NCI-H146 treated with DMSO at 0.1 percent for 48 hours (cell line): Measurements from ENCODE around the gene GTPBP10.
A peak's percentile ranks its signal among the peaks of the same experiment; 100 is the strongest.

Experiments
- DNase-seq: peaks from one replicate; lab custom pipeline; 2025; ENCODE audit not compliant: unreplicated experiment; lab: John Stamatoyannopoulos, UW

Gene GTPBP10

GRCh38 chr7:90351987-90352386 is 5.5 kb downstream of the GTPBP10 start:
- no peak for DNase-seq

GRCh38 chr7:90383422-90383821 is 36.9 kb downstream of the GTPBP10 start:
- no peak for DNase-seq

DNA sequence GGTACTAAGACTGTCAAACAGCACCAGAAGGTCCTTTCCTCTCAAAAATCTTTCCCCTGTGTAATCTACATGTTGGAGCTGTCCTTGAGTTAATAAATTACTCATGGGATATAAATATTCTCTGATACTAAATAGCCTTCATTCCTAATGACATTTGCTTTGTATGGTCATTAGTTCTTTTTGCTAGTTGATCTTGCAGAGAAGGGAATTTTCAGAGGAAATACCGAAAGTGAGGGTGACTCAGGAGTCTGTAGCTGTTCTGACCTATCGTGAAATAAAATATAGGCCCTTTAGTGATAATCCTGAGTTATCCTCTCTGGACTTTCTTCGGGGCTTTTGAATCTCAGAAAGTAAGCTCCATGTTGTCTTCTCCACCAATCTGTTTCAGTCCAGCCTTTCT is 37.3 kb downstream of the GTPBP10 start:
- no peak for DNase-seq

- DNase-seq: no peak
Measured at GRCh38 chr7:90384433-90384832, 37.9 kb downstream of the GTPBP10 start.

- no peak for DNase-seq
Measured at GRCh38 chr7:90387470-90388240, 41.1 kb downstream of the GTPBP10 start.

DNA sequence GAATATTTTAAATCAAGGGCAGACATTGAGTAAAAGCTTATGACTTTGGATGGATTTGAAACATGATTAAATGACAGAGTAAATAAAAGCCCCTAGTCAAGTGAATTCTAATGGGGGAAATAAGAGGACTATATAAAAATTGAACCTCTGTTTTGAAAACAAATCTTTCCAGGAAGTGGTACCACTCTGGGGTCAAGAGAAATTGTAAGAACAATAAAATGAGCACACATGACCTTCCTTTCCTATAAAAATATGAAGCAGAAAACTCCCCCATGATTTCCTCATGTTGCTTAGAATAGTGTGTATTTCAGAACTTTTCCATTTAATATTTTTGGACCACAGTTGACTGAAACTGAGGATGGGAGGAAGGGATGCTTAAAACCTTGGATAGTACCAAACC is 44.4 kb downstream of the GTPBP10 start:
- DNase-seq: no peak

DNA sequence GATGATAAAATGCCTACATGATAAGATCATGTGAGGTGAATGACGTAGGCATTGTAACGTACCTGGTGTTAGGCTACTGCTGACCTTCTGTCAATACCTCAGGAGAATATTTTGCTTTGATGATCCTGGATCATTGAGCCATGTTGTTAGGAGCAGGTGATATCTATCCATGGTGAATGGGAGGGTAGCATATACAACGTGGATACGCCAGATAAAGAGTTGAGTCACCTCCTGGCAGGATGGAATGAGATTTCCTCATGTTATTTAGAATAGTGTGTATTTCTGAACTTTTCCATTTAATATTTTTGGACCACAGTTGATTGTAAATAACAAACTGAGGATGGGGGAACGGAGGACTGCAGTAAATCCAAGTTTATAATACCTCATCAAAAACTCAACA is 45.0 kb downstream of the GTPBP10 start:
- no peak for DNase-seq

DNA sequence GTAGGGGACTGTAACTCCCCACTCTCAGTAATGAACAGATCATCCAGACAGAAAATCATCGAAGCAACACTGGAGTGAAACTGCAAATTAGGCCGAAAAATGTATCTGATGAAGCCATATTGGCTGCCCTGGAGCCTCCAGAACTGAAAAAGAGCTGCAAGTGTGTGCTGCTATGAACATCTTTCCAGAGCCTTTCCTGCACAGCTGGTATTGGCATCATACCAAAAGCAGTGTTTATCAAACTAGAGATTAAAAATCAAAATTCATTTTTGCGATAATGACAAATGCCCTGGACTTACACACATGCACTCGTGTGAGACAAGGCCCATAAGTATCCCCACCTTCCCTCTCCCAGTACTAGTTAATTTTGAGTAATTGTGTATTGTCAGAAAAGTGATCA is 49.9 kb downstream of the GTPBP10 start:
- DNase-seq: no peak

GRCh38 chr7:90401989-90402388 is 55.5 kb downstream of the GTPBP10 start:
- peak; percentile 31 for DNase-seq

DNA sequence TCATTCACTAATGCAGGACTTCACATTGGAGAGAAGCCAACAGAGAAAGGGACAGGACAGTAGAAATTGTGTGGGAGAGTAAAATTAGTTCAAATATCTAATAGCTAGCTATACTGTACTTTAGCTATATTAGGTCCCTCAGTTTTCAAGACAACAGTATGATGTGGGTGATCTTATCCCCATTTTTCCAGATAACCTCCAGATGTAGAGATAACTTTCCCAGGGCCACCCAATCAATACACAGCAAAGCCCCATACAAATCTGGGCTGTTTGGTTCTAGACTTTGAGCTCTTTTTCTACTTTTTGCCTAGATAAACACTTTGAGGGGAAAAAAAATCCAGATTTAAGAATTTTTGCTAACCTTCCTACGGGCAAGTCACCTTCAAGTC is 56.3 kb downstream of the GTPBP10 start:
- no peak for DNase-seq

DNA sequence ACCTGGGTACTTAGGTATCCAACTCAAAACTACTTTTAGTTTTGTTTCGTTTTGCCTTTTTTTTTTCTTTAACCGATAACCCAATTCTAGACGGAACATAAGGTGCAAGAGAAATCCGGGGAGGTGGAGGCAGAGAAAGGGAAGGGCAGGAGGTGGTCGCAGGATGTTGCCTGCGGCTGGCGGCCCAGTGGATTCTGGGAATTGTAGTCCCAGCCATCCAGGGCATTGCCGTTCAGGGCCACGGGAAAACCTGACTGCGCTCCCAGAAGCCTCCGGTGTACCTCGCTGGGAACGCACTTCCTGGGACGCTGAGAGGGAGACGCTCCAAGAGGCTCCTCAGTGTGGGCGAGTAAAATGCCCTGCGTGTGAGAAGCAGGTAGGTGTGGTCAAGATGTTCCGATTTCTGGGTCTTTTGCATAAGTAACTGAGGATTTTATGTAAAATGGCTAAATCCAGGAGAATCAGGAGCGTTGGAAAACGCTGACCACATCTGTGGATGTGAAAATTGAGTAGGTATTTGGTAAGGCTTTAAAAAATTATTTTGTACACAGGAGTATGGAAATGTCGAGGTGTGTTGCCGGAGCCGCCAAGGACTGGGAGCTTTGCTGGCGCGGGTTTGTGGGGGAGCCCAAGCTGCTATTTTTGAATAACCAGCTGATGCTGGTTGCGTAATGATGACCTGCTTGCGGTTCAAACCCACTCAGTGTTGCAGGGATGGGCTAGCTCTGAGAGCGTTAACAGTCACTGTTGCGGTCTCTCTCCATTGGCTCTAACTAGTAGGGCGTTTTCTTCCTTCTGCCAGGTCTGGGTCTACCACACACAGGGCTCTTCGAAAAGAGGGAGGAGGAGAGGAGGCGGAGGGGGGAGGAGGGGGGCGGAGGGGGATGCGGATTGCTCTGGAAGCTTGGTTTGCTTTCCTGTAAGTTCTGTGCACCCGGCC is 56.9 kb downstream of the GTPBP10 start, which contains the start of gene CLDN12:
Gene CLDN12 (plus strand): TSS at position 288 of the 940 bp plus-strand sequence. CDS start 9,216 bp downstream, outside the sequence.
- DNase-seq: peak; percentile 83

DNA sequence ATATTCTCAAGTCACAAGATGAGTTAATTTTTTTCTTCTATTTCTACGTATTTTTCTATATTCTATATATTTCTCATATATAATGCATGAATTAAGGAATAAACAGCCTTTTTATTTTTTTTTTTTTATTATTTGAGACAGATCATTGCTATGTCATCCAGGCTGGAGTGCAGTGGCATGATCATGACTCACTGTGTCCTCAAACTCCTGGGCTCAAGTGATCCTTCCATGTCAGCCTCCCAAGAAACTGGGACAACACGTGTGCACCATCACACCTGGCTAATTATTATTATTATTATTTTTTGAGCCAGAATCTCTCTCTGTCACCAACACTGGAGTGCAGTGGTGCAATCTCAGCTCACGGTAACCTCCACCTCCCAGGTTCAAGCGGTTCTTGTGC is 58.3 kb downstream of the GTPBP10 start:
- DNase-seq: no peak

DNA sequence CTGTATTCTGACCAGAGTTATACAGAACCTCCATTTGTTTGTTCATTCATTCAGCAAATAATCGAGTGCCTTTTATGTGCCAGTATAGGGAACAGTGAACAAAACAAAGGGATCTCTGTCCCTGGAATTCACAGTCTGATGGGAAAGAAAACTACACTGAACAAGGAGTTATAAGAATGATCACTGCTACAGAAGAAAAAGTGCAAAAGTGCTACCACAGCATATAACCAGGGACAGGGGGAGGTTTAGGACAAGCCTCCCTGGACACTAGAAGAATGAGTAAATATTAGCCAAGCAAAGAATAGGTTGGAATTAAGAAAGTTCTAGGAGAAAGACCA is 60.9 kb downstream of the GTPBP10 start:
- DNase-seq: no peak

- no peak for DNase-seq
Measured at GRCh38 chr7:90408142-90408541, 61.6 kb downstream of the GTPBP10 start.

- DNase-seq: no peak
Measured at GRCh38 chr7:90409667-90410066, 63.2 kb downstream of the GTPBP10 start.

DNA sequence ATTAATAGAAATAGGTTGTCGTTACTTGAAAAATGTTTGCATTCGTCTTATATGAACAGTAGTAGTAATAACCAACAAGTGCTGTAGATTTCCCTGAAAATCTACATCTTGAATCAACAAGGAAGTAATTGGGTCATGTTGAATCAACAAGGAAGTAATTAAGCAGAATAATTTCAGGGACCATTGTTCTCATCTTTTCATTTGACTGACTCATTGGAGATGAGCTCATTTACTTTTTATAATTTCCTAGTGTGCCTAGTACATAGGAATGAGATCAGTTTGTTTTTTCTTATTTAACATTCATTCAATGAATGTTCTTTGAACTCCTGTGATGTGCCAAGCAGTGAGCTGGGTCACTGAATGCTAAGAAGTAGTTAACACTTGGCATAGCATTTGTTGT is 65.0 kb downstream of the GTPBP10 start:
- DNase-seq: peak; percentile 9

DNA sequence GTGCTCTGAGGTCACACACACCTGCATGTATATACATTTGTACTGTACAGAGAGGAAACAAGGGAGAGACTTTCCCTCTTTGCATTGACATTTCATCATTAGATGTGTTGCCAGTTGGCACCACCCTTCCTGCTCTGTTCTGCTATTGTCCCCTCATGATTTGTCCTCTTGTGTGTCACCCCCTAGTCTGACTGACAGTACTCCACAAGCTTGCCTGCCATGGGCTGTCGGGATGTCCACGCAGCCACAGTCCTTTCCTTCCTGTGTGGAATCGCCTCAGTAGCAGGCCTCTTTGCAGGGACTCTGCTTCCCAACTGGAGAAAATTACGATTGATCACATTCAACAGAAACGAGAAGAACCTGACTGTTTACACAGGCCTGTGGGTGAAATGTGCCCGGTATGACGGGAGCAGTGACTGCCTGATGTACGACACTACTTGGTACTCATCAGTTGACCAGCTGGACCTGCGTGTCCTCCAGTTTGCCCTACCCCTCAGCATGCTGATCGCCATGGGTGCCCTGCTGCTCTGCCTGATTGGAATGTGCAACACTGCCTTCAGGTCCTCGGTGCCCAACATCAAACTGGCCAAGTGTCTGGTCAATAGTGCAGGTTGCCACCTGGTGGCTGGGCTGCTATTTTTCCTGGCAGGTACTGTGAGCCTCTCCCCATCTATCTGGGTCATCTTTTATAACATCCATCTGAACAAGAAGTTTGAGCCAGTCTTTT is 66.1 kb downstream of the GTPBP10 start:
- no peak for DNase-seq

- DNase-seq: no peak
Measured at GRCh38 chr7:90413185-90413528, 66.6 kb downstream of the GTPBP10 start.

DNA sequence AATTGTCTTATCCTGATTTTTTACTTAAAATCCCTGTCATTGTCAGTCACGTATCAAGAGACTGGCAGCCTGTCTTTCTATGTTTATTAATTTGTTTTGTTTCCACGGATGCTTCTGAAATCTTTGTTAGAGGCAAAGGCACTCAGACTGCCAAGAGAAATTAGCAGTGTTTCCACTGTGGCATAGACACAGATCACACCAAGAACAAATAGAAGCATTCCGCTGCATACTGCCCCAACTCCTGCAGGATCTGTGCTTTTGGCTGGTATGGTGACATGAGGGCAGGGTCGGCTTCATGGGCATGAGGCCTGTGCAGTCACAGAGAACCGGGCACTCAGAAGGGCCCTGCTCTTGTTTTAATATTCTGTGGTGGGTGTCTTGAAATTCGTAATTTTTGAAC is 75.1 kb downstream of the GTPBP10 start:
- DNase-seq: no peak

DNA sequence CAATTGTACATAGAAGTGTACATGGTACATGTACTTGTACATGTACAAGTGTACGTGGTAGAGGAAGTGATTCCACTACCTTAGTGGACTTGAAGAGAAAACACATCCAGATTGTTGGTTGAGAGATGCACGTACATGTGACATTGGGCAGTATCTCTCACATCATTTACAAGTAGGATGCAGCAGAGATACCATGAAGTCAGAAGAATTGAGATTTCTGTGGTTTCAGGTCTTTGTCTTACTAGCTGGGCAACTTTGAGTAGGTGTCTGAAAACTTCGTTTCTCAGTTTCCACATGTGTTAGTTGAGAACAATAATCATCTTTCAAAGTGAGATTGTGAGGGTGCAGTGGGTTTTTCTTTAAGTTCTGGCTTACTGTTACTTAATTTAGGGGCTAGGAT is 78.2 kb downstream of the GTPBP10 start:
- DNase-seq: no peak

GRCh38 chr7:90425376-90425775 is 78.9 kb downstream of the GTPBP10 start:
- no peak for DNase-seq
